HL-60 (cell line): ENCODE results near the gene SUPT6H.

Experiments
- DNase-seq, 2 experiments: peaks; one replicate each; pipeline ENCODE4 v3.0.0-alpha.2; 2010 to 2020; ENCODE audit warnings: low read depth in 1 of 2, low spot score in 1 of 2
- H3K27ac ChIP-seq: fragments of 250-450 bp; sonication (Bioruptor Pico); replicated peaks from 2 replicates; pipeline ENCODE4 v1.5.1; 2020; ENCODE audit warnings: mild to moderate bottlenecking, moderate library complexity
- H3K27me3 ChIP-seq: fragments of 250-450 bp; sonication (Bioruptor Pico); 2 replicates; pipeline ENCODE4 v1.5.1; 2021; ENCODE audit warnings: mild to moderate bottlenecking, moderate library complexity; ENCODE audit not compliant: insufficient read depth, poor library complexity, severe bottlenecking
- H3K4me3 ChIP-seq: replicated peaks from 2 replicates; pipeline ENCODE4 v1.5.1; 2011; ENCODE audit warnings: mild to moderate bottlenecking, control low read depth, low read length; ENCODE audit not compliant: insufficient read depth
- CTCF ChIP-seq: IDR thresholded peaks from one replicate; pipeline ENCODE4 v1.5.1; 2011; ENCODE audit warnings: low read length, control low read depth, inconsistent platforms; ENCODE audit not compliant: insufficient read depth
- GABPA ChIP-seq: IDR thresholded peaks from 2 replicates; pipeline ENCODE4 v1.6.1; 2012; ENCODE audit warnings: low read depth
- POLR2AphosphoS5 ChIP-seq: IDR thresholded peaks from 2 replicates; pipeline ENCODE4 v1.6.1; 2012; ENCODE audit warnings: low read depth
- REST ChIP-seq: IDR thresholded peaks from 2 replicates; pipeline ENCODE4 v1.6.1; 2012; ENCODE audit warnings: low read depth; ENCODE audit not compliant: insufficient replicate concordance
- SPI1 ChIP-seq: IDR thresholded peaks from 2 replicates; pipeline ENCODE4 v1.6.1; 2012; ENCODE audit warnings: low read depth, mild to moderate bottlenecking, borderline replicate concordance

SUPT6H gene

GRCh38 chr17:28747801-28748750 is 86.1 kb downstream of the SUPT6H start:
- Histone ChIP-seq H3K27ac (no peak overlapping the region), H3K27me3 (no peaks in the 10 kb centered on the region), H3K4me3 (no peak overlapping the region)
- no peak for TF ChIP-seq POLR2AphosphoS5
- no peak for TF ChIP-seq SPI1
- TF ChIP-seq GABPA = no peak
- DNase-seq = no peak

- TF ChIP-seq POLR2AphosphoS5 = no peak
- TF ChIP-seq REST = no peak
- no peak for TF ChIP-seq GABPA
- no peak for TF ChIP-seq CTCF
- no peak for TF ChIP-seq SPI1
- no peaks in the 10 kb centered on the region for H3K27me3 ChIP-seq
- H3K27ac ChIP-seq = no peak overlapping the region
- DNase-seq = no peak
- no peak overlapping the region for H3K4me3 ChIP-seq
Measured at GRCh38 chr17:28748852-28749515, 87.0 kb downstream of the SUPT6H start.

GRCh38 chr17:28749516-28750177 is 87.6 kb downstream of the SUPT6H start:
- no peak for TF ChIP-seq CTCF
- no peak for TF ChIP-seq POLR2AphosphoS5
- no peak for TF ChIP-seq REST
- no peak for TF ChIP-seq SPI1
- TF ChIP-seq GABPA = no peak
- no peak overlapping the region for H3K4me3 ChIP-seq
- no peak for DNase-seq
- H3K27me3 ChIP-seq = no peaks in the 10 kb centered on the region
- H3K27ac ChIP-seq = no peak overlapping the region
